ENCODE data around the gene TRAF4. TPM values are rescaled to one million over a fixed set of nuclear protein-coding genes. Genes with fewer than 3 reads are reported as not detected.

TRAF4 gene
- total and polyA plus RNA-seq, 9 of the 15 experiments (the other 6 are each of a cell fraction or from before 2014, with no cell fraction given) = 2.4 to 147 (median 72.4) TPM

DNA sequence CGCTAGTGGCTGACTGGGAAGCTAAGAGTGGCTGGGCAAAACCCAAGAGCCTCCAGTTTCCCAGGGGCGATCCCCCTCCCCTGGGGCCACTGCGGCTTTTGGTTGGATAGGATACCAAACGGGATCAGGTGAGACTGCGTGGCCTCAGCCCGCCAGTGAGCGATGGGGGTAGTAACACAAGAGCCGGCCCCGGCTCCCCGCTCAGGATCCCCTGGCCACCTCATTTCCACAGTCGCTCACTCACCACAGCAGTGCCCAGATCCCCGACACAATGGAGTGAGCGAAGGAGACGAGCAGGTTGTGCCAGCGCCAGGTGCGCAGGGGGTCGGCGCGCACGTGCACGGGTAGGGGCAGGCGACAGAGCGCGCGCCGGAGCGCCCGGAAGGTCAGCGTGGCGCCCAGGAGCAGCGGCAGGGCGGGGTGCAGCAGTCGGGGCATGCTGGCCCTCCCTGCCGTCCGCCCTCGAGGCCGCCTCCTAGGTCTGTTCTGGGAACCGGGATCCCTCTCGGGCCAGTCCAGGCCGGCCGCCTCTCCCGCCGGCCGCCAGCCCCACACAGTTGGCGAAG, 18.1 kb upstream of the TRAF4 start:
- in situ Hi-C loops (cut with MboI) (no loop called here), intact Hi-C loops (cut with micrococcal nuclease) (loop anchor here (2.0 to 10.0 kb wide), 7 partner anchors 87 to 389 kb away; partner anchors contain the start of genes DHRS13 and SPAG5)
- H3K4me3 ChIP-seq = peak overlapping the region; percentile 83
- no peaks in the 10 kb centered on the region for H3K9me1 ChIP-seq (ENCODE audit: control insufficient read depth, insufficient read depth, low read length)
- H2AFZ ChIP-seq (ENCODE audit: low read depth, low read length) = peak overlapping the region; percentile 58
- H3K79me2 ChIP-seq (ENCODE audit: control insufficient read depth, insufficient read depth, low read length) = peaks cover 63% of the 10 kb centered on the region
- ChIA-PET CTCF (ENCODE audit: low intra/inter-chr PET ratio) (interaction anchor here (1.6 to 3.9 kb wide), 5 partner anchors 18 to 191 kb away, joined by 8 to 117 read pairs (median 14); partner anchors contain the start of genes DHRS13 and TRAF4), POLR2A (interaction anchor here (0.5 to 11.1 kb wide), 36 partner anchors 10 to 568 kb away, joined by 3 to 367 read pairs (median 4); partner anchors contain the start of genes BLTP2, DHRS13, FAM222B and NUFIP2)
- no peaks in the 10 kb centered on the region for H3K9me3 ChIP-seq (replicated peaks; ENCODE audit: control insufficient read depth, insufficient read depth, low read depth, low read length)
- peak; percentile 12 for ATAC-seq
- peaks cover 42% of the 10 kb centered on the region for H4K20me1 ChIP-seq (replicated peaks; ENCODE audit: control insufficient read depth, insufficient read depth, low read length)
- H3K4me1 ChIP-seq (replicated peaks in 1 of 2; ENCODE audit: control insufficient read depth in 2 of 2, insufficient read depth in 2 of 2, low read length in 2 of 2) = peaks cover 52 to 66% of the 10 kb centered on the region in 2 experiments
- no peaks in the 10 kb centered on the region for H3K27me3 ChIP-seq (ENCODE audit: control insufficient read depth in 2 of 2, insufficient read depth in 2 of 2, low read length in 2 of 2)
- BruUV-seq (replicated peaks) = no TSS peak
- H3K4me2 ChIP-seq (ENCODE audit: insufficient read depth, low read length) = peak overlapping the region; percentile 99
- peaks cover 49% of the 10 kb centered on the region for H3K36me3 ChIP-seq (ENCODE audit: control insufficient read depth, insufficient read depth, low read length)
- no peak for FAIRE-seq
- peak overlapping the region; percentile 95 for H3K27ac ChIP-seq (ENCODE audit: extremely low read depth, low read depth, low read length)
- peak overlapping the region; percentile 96 to 100 for H3K9ac ChIP-seq (ENCODE audit: insufficient read depth in 1 of 2, low read depth in 2 of 2, low read length in 2 of 2)
- DNase-seq (ENCODE audit: extremely low read depth in 1 of 4, low spot score in 3 of 4) = peak; percentile 74 to 91 (median 87)
- WGBS (ENCODE audit: insufficient coverage, low coverage, missing lambda C conversion rate) = 2% methylated on average over 45 of the region's 45 CpGs
- peak; percentile 34; the same call in 1 of the 2 replicates for TF ChIP-seq CREB1 (IDR thresholded peaks at IDR 0.05)
- TF ChIP-seq CREB1 (CRISPR knock-in tag; IDR thresholded peaks at IDR 0.05) = no peak
- peak in 2 of 3 experiments; percentile 3 to 68 for TF ChIP-seq YY1 (IDR thresholded peaks at IDR 0.05; ENCODE audit: borderline replicate concordance in 1 of 3, control insufficient read depth in 1 of 3, extremely low read depth in 1 of 3, insufficient read depth in 3 of 3, insufficient read length in 1 of 3, insufficient replicate concordance in 2 of 3, low read depth in 1 of 3, low read length in 2 of 3)
- no peak for TF ChIP-seq HMG20A (CRISPR knock-in tag; conservative IDR thresholded peaks at IDR 0.05)
- TF ChIP-seq CHD4 (IDR thresholded peaks at IDR 0.05; ENCODE audit: insufficient read depth, insufficient replicate concordance, low read depth, low read length, poor library complexity, severe bottlenecking) = no peak
- TF ChIP-seq, protein P1, sequence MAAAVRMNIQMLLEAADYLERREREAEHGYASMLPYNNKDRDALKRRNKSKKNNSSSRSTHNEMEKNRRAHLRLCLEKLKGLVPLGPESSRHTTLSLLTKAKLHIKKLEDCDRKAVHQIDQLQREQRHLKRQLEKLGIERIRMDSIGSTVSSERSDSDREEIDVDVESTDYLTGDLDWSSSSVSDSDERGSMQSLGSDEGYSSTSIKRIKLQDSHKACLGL (CRISPR knock-in tag; IDR thresholded peaks at IDR 0.05; ENCODE audit: borderline replicate concordance, poor library complexity, severe bottlenecking) = peak; percentile 71
- TF ChIP-seq HOXB6 (CRISPR knock-in tag; IDR thresholded peaks at IDR 0.05; ENCODE audit: borderline replicate concordance) = 0 out of 2 replicates have a peak, but pooled peaks have one; percentile 48
- TF ChIP-seq, protein P2, sequence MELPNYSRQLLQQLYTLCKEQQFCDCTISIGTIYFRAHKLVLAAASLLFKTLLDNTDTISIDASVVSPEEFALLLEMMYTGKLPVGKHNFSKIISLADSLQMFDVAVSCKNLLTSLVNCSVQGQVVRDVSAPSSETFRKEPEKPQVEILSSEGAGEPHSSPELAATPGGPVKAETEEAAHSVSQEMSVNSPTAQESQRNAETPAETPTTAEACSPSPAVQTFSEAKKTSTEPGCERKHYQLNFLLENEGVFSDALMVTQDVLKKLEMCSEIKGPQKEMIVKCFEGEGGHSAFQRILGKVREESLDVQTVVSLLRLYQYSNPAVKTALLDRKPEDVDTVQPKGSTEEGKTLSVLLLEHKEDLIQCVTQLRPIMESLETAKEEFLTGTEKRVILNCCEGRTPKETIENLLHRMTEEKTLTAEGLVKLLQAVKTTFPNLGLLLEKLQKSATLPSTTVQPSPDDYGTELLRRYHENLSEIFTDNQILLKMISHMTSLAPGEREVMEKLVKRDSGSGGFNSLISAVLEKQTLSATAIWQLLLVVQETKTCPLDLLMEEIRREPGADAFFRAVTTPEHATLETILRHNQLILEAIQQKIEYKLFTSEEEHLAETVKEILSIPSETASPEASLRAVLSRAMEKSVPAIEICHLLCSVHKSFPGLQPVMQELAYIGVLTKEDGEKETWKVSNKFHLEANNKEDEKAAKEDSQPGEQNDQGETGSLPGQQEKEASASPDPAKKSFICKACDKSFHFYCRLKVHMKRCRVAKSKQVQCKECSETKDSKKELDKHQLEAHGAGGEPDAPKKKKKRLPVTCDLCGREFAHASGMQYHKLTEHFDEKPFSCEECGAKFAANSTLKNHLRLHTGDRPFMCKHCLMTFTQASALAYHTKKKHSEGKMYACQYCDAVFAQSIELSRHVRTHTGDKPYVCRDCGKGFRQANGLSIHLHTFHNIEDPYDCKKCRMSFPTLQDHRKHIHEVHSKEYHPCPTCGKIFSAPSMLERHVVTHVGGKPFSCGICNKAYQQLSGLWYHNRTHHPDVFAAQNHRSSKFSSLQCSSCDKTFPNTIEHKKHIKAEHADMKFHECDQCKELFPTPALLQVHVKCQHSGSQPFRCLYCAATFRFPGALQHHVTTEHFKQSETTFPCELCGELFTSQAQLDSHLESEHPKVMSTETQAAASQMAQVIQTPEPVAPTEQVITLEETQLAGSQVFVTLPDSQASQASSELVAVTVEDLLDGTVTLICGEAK (IDR thresholded peaks at IDR 0.05) = no peak; the same call in 1 of the 2 replicates
- TF ChIP-seq, protein P2 (CRISPR knock-in tag; IDR thresholded peaks at IDR 0.05) = no peak
- peak; percentile 66 for TF ChIP-seq ZBTB17 (CRISPR knock-in tag; IDR thresholded peaks at IDR 0.05)
- TF ChIP-seq SNIP1 (IDR thresholded peaks at IDR 0.05; ENCODE audit: low read depth) = no peak

All from K562 (cell line).